GM19328 (cell line): Measurements from ENCODE around the gene COL1A1.

Experiments
- ATAC-seq: cut with Tn5 transposase; IDR thresholded peaks from one replicate; pipeline ENCODE4 v1.9.1; 2021; ENCODE audit warnings: mild to moderate bottlenecking, moderate library complexity; ENCODE audit not compliant: unreplicated experiment

COL1A1 gene

DNA sequence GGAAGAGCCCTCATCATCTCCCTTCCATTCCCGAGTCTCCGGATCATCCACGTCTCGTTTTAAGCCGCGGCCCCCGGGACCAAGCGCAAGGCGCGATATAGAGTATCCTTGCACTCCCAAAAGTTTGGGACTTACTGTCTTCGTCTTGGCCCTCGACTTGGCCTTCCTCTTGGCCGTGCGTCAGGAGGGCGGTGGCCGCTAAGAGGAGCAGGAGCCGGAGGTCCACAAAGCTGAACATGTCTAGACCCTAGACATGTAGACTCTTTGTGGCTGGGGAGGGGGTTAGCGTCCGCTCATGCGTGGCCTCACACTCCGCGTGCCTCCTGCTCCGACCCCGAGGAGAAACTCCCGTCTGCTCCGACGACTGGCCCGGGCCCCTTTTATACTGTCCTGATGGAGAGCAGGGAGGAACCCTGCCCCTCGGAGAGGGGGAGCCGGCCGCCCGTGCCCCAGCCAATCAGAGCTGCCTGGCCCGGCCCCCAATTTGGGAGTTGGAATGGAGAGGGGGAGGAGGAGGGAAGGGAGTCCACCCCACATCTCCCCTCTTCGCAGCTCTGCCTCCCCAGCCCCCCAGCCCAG, at the start of gene COL1A1:
Gene COL1A1, minus strand, starts transcription at position 356 of the 579 bp plus-strand sequence. Its CDS starts 118 bp downstream, at position 238.
- no peak for ATAC-seq

DNA sequence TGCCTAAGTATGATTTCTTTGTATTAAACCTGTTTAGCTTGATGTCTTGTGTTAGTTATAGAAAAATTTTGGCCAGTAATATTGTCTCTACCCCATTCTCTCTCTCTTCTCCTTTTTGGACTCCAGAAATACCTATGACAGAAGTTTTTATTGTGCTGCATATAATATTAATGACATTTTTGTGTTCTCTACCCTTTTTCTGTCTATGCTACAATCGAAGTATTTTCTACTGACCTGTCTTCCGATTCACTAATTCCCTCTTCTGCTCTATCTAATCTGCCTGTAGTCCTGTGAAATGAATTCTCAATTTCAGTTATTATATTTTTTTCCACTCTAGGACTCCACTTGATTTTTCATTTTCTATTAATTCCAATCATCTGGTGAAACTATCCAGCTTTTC, 46.8 kb upstream of the COL1A1 start:
- ATAC-seq, result no peak

DNA sequence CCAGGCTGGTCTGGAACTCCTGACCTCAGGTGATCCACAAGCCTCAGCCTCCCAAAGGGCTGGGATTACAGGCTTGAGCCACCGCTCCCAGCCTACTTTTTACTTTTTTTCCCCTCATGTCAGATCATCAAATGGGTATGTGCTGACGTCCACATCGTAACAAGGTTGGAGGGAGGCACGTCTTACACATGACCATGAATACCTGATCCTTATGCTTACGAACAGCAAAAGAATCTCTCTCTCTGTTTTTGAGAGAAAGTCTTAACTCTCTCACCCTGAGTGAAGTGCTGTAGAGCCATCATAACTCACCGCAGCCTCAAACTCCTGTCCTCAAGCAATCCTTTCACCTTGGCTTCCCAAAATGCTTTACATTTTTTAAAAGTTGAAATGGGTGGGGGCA, 43.3 kb upstream of the COL1A1 start:
- no peak for ATAC-seq

DNA sequence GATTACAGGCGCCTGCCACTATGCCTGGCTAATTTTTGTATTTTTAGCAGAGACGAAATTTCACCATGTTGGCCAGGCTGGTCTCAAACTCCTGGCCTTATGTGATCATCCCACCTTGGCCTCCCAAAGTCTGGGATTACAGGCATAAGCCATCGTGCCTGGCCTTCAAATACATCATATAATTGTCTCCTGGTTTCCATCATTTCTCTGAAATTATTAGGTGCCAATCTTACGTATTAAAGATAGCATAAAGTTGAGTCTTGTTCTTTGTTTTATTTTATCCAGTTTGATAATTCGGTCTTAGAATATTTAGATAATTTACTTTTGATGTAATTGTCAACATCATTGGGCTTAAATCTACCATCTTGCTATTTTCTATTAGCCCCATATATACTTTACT, 40.0 kb upstream of the COL1A1 start:
- ATAC-seq, result no peak

DNA sequence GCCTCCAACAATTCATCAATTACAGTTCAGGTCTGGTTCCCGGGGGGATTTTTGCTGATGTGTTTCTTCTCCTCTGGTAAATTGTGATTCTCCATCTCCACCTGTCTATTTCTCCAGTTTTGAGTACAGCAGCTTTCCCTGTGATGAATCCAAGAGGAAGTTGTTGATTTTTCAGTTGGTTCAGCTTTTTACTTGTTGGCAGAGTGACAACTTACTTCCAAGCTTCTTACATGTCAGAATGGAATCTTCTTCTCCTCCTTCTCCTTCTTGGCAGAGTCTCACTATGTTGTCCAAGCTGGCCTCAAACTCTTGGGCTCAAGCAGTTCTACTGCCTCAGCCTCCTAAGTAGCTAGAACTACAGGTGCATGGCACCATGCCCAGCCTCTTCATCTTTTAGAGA, 39.4 kb upstream of the COL1A1 start:
- ATAC-seq, result no peak

DNA sequence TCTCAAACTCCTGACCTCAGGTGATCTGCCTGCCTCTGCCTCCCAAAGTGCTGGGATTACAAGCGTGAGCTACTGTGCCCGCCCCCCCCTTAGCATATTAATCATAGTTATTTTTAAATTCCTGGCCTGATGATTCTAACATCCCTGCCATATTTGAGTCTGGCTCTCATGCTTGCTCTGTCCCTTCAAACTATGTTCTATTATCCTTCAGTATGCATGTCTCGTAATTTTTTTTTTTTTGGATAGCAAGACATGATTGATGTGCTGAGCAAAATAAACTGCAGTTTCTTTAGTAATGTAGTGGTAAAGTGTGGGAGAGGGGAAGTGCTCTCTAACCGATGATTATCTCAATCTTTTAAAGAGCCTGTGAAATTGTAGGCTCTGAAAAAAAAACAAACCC, 38.5 kb upstream of the COL1A1 start:
- no peak for ATAC-seq

DNA sequence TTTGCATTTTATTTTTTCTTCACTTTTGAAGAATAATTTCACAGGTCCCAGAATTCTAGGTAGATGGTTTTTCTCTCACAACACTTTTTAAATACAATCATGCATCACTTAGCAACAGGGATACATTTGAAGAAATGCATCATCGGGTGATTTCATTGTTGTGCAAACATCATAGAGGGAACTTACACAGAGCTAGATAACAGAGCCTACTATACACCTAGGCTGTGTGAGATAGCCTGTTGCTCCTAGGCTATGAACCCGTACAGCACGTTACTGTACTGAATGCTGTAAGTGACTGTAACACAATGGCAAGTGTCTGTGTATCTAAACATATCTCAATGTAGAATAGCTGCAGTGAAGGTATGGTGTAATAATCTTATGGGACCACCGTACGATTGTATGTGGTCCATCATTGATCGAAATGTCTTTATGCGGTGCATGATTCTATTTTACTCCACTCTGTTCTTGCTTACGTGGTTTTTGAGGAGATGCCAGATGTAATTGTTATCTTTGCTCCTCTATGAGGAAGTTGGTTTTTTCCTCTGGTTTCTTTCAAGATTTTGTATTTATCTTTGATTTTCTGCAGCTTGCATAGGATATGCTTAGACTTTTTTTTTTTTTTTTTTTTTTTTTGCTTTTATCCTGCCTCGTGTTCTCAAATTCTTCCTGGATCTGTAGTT, 37.3 kb upstream of the COL1A1 start:
- no peak for ATAC-seq

DNA sequence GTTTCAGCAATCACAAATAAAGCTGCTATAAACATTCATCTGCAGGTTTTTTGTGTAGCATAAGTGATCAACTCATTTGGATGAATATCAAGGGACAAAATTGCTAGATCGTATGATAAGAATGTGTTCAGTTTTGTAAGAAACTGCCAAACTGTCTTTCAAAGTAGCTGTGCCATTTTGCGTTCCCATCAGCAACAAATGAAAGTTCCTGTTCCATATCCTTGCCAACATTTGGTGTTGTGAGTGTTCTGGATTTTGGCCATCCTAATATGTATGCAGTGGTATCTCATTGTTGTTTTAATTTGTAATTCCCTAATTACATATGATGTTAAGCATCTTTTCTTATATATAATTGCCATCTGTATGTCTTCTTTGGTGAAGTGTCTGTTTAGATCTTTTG, 36.5 kb upstream of the COL1A1 start:
- no peak for ATAC-seq

DNA sequence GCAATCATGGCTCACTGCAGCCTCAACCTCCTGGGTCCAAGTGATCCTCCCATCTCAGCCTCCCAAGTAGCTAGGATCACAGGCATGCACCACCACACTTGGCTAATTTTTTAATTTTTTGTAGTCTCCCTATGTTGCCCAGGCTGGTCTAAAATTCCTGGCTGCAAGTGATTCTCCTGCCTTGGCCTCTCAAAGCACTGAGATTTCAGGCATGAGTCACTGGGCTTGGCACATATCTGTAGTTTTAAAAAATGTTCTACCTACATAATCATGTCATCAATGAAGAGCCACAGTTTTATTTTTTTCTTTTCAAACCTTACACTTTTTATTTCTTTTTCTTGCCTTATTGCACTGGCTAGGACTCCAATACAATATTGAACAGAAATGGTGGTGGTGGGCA, 33.1 kb upstream of the COL1A1 start:
- ATAC-seq, result no peak

DNA sequence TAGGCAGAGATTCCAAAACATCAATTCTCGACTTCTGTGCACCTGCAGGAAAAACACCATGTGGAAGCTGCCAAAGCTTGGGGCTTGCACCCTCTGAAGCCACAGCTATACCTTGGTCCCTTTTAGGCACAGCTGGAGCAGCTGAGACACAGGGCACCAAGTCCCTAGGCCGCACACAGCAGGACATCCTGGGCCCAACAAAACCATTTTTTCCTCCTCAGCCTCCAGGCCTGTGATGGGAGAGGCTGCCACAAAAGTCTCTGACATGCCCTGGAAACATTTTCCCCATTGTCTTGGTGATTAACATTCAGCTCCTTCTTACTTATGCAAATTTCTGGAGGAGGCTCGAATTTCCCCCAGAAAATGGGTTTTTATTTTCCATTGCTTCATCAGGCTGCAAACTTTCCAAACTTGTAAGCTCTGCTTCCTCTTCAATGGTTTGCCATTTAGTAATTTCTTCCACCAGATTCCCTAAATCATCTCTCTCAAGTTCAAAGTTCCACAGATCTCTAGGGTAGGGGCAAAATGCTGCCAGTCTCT, 24.3 kb upstream of the COL1A1 start:
- ATAC-seq, result no peak

DNA sequence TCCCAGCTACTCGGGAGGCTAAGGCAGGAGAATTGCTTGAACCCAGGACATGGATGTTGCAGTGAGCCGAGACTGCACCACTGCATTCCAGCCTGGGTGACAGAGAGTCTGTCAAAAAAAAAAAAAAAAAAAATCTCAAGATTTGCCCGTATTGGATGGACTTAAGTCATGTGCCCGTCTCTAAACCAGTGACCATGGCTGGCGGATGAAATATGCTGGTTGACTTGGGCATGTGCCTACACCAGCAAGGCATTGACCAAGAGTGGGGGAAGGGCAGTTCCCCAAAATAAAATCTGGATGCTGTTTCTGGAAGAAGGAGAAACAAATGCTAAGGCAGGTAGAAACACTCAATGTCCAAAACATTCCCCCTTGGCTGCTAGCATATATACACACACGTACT, 21.5 kb upstream of the COL1A1 start:
- no peak for ATAC-seq

DNA sequence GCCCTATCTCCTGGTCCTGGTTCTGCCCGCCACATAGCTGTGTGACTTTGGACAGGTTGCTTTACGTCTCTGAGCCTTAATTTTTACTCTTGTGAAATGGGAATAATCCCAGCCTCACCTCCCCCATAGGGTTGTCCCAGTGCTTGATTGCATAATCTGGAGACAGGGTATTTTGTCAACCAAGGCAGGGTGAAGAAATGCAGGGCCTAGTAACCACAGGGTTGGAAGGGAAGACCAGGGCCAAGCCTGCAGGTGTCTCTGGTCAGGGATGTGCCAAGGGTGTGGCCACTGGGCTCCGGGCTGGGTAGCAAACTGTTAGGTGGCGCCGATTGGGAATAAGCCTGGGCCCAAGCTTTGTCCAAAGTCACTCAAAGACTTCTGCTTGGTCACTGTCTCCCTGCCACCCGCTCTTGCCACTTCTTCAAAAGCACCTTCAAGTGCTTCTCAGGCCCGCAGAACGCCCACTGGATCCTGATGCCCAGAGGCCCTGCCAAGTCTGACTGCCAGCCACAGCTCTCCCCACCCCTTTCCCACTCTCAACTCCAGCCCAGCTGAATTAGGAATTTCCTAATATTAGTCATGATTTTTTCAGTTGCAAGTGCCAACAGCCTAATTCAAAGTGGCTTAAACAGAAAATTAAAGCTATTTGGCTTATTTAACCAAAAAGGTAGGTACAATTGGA, 20.6 kb upstream of the COL1A1 start:
- no peak for ATAC-seq

DNA sequence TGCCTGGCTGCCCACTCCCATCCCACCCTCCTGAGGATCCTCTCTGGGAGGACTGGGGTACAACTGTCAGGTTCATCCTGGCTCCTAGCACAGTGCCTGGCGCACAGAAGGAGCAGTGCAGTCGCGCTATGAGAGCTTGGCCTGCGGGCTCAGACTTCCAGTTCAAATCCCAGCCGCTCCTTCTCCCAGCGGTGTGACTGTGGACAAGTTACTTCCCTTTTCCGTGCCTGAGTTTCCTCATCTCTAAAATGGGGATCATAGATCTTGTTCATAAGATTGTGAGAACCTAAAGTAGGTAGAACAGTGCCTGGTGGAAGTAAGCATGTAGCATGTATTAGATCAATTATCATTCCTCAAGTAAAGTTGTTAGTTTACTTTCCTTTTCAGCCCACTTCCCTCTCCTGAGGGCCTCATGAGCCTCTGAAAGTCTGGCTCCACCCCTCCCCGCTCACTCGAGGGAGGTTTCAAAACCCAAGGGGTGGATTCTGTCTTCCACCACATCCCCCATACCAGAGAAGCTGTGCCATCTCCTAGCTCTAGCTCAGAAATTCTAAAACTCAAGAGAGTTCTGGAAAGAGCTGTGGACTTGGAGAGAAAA, 19.9 kb upstream of the COL1A1 start:
- no peak for ATAC-seq

DNA sequence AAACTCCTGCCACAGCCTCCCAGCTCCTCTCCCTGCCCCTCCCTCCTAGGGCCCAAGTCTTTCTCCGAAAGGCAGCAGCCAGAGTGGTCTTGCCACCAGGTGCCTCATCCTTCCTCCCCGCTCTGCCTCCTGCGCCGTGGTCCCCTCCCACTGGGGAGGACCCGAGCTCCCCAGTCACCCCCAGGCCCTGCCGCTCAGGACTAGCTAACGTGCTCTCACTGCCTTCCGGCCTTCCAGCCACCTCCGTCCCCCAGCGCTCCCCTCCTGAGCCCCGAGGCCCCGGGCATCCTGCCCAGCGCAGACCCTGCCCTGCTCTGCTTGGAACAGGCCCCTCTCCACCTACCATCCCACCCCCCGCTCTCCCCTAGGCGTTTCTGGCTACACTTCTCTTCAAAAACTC, 19.4 kb upstream of the COL1A1 start:
- ATAC-seq, result no peak

DNA sequence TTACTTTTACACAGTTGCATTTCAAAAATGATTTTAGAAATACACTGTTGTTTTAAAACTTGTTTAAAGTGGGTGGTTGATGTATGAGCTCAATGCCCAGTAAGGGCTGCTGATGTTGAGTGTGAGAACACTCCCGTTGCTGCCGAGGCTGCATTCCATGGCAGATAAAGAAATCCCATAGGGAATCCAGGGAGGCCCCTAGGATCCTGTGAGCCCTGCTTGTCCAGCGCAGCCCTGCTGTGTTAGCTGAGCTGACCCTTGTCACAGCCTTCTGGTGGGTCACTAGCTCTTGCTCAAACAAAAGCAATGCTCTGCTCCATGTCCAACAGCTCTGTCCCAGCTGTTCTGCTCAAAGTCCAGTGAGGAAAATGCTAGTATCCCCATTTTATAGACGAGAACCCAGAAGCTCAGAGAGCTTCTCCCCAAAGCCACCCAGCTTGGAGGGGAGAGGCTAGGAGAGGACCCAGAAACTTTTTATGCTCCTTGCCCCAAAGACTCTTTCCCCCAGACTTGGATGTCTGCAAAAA, 18.6 kb upstream of the COL1A1 start:
- ATAC-seq, result no peak

DNA sequence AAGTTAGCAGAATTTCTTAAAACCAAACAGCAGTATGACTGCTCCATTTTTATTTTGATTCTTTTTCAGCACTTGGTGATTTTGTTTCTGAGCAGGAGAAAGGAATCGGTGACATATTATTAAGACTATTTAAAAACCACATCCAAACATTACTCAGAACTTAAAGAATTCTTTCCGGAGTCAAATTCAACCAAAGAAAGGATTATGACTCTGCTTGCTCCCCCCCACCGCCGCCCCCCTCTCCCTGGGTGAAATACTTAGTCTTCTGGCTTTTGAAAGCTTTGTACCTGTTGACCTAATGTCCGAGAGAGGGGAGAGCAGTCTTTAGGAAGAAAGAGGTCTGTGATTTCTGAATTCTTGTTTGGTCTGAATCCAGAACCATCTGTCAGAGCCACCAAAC, 17.9 kb upstream of the COL1A1 start:
- no peak for ATAC-seq

DNA sequence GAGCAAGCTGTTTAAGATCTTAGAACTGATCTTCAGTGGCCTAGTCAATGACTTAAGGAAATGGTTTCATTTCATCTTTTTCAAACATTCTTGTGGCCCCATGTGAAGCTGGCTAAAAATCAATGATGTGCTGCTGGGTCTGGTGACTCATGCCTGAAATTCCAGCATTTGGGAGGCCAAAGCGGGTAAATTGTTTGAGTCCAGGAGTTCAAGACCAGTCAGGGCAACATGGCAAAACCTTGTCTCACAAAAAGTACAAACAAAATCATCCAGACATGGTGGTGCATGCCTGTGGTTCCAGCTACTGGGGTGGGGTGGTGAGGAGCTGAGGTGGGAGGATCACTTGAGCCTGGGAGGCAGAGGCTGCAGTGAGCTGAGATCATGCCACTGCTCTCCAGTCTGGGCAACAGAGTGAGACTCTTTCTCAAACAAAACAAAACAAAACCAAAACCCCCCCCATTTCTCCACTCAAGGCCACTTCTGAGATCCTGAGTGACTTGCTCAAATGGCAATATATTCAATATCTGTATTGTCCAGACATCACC, 17.4 kb upstream of the COL1A1 start:
- no peak for ATAC-seq

DNA sequence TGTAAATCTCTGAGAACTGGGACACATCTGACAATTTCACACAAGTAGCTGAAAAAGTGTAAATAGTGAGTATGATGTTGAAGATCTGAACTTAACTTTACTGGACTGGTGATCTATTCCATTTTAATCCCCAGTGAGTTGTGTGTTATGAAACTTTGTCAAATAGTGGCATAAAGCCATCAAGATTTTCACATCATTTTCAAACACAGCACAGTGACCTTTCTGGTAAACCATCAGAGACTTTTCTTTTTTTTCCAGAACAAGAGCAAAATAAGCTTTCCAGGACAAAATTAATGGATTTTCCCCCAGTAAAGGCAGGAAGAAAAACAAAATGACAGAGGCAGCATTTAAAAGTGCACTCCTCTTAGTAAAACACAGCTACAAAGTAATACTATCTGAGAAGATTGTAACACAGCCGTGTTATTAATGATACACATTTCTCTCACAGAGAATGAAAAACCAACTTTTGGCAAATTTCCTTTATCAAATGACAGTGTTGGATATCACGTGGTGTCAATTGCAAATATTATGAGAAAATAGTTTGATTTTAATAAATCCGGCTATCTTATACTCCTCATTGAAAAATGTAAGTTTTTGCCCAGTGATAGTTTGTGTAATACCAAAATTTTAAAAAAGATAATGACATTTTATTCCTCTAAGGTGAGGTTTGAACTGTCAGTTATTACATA, 16.8 kb upstream of the COL1A1 start:
- no peak for ATAC-seq

DNA sequence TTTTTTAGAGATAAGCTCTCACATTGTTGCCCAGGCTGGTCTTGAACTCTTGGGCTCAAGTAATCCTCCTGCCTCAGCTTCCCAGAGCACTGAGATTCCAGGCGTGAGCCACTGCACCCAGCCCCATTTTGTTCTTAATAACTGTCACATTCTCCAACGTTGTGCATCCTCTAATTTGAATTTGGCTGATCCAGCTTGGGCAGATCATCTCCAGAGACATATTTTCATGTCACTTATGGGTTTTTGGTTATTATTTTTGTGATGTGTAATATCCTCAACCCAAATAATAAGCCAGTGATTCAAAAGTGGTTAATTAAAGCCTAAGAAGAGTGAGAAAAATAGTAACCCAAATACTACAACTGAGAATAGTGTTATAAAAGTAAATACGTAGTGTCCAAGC, 16.2 kb upstream of the COL1A1 start:
- ATAC-seq, result no peak

DNA sequence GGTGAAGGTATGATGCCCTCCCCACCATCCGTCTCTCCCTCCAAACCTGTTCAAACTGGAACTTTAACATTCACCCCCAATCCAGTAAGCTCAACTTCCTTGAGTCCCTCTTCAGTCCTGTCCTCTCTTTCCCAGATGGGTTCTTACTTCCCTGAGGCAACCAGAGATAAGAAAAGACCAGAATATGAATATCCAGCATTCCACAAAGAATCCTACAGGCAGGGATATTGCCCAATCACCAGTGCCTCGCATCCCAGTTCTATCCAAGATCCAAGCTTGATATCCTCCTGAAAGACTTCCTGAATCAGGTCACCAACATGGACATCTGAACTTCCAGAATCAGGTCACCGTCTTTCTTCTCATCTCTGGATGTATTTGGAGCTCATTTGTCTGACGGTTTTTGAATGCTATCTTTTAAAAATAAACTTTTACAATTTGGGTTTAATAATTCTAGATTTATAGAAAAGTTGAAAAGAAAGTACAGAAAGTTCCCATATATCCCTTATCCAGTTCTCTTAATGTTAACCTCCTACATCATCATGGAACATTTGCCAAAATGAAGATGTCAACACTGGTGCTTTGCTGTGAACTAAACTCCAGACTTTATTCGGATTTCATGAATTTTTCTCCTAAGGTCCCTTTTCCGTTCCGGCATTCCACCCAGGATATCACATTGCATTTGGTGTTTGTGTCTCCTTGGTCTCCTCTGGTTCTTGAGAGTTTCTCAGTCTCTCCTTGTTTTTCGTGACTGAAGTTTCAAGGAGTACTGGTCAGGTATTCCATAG, 13.7 kb upstream of the COL1A1 start:
- ATAC-seq, result no peak
